Transverse colon (tissue), 4 donors: Measurements from ENCODE around the gene PRKCZ.

ENCODE experiments used
- CTCF ChIP-seq, 5 experiments: fragments of 200-600 bp in 3 of 5; fragments of 450-650 bp in 2 of 5; sonication (generic) in 3 of 5; IDR thresholded peaks; 1 replicate in 2 of 5; 2 replicates in 3 of 5; pipeline ENCODE4 v1.5.1; 2016 to 2017; ENCODE audit warnings: antibody characterized with exemption in 5 of 5, inconsistent platforms in 3 of 5, mild to moderate bottlenecking in 2 of 5, moderate library complexity in 1 of 5
- POLR2A ChIP-seq: fragments of 450-650 bp; IDR thresholded peaks from one replicate; pipeline ENCODE4 v1.6.1; 2016; ENCODE audit warnings: antibody characterized with exemption, mild to moderate bottlenecking, moderate library complexity
- POLR2AphosphoS5 ChIP-seq, 3 donors: sonication (generic); formaldehyde crosslinking; IDR thresholded peaks; one replicate each; pipeline ENCODE4 v1.6.1; 2016; ENCODE audit warnings: antibody characterized with exemption in 3 of 3

- TF ChIP-seq CTCF (IDR thresholded peaks at IDR 0.05) (no peak), POLR2A (no peak), POLR2AphosphoS5 (IDR thresholded peaks at IDR 0.05) (no peak)
Measured at GRCh38 chr1:2095394-2095793, 45.2 kb downstream of the PRKCZ start.
